A549 (cell line): ENCODE results near the gene KRT13.

Experiments used
- CBX8 ChIP-seq: fragments of 200-600 bp; sonication (generic); IDR thresholded peaks from 2 replicates; pipeline ENCODE4 v1.6.1; 2016
- CHD2 ChIP-seq: fragments of 150-350 bp; IDR thresholded peaks from 2 replicates; pipeline ENCODE4 v1.6.1; 2014; ENCODE audit warnings: low read length; ENCODE audit not compliant: partially characterized antibody
- EP300 ChIP-seq, 2 experiments: fragments of >200 bp; sonication (Bioruptor Twin); formaldehyde crosslinking; IDR thresholded peaks; 2 replicates in 1 of 2; 3 replicates in 1 of 2; pipeline ENCODE4 v1.6.1; 2016 to 2017
- JUN ChIP-seq, 2 experiments: fragments of >200 bp; sonication (Bioruptor Twin); formaldehyde crosslinking; IDR thresholded peaks; 2 replicates in 1 of 2; 3 replicates in 1 of 2; pipeline ENCODE4 v1.6.1; 2016 to 2017
- MAX ChIP-seq: IDR thresholded peaks from 2 replicates; pipeline ENCODE4 v1.6.1; 2012
- MAZ ChIP-seq: fragments of 150-350 bp; IDR thresholded peaks from 2 replicates; pipeline ENCODE4 v1.6.1; 2014; ENCODE audit warnings: antibody characterized with exemption, low read depth, low read length, borderline replicate concordance
- MYC ChIP-seq: IDR thresholded peaks from 2 replicates; pipeline ENCODE4 v1.6.1; 2012; ENCODE audit warnings: mild to moderate bottlenecking, inconsistent platforms, low read length, improper control_type of control experiment, borderline replicate concordance
- POLR2A ChIP-seq: IDR thresholded peaks from 2 replicates; pipeline ENCODE4 v1.6.1; 2012; ENCODE audit warnings: mild to moderate bottlenecking, low read length
- TF ChIP-seq, protein P1 (sequence below): fragments of >200 bp; sonication (Bioruptor Twin); formaldehyde crosslinking; IDR thresholded peaks from 3 replicates; pipeline ENCODE4 v1.5.1; 2016
- TF ChIP-seq, protein P2 (sequence below): IDR thresholded peaks from 2 replicates; pipeline ENCODE4 v1.6.1; 2012

DNA sequence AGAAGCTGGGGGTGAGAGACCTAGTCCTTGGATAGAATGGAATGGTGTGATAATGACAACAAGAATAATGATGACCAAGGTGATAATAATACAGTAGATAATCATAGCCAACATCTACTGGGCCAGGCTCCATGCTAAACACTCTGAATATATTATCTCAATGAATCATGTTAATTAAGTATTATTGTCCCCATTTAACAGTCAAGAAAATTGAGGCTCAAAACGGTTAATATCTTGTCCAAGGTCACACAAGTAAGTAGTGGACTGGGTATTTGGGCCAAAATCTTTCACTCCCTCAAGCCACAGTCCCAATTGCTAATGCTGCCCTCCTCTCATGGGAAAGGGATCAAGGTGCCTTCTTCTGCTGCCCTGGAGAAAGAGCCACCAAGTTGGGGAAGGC is 26.6 kb upstream of the KRT13 start:
- TF ChIP-seq CHD2 (no peak), CBX8 (no peak), POLR2A (no peak), MAZ (no peak), EP300 (IDR thresholded peaks at IDR 0.05) (no peak), MYC (no peak), JUN (IDR thresholded peaks at IDR 0.05) (no peak), MAX (no peak)
- TF ChIP-seq, protein P1, sequence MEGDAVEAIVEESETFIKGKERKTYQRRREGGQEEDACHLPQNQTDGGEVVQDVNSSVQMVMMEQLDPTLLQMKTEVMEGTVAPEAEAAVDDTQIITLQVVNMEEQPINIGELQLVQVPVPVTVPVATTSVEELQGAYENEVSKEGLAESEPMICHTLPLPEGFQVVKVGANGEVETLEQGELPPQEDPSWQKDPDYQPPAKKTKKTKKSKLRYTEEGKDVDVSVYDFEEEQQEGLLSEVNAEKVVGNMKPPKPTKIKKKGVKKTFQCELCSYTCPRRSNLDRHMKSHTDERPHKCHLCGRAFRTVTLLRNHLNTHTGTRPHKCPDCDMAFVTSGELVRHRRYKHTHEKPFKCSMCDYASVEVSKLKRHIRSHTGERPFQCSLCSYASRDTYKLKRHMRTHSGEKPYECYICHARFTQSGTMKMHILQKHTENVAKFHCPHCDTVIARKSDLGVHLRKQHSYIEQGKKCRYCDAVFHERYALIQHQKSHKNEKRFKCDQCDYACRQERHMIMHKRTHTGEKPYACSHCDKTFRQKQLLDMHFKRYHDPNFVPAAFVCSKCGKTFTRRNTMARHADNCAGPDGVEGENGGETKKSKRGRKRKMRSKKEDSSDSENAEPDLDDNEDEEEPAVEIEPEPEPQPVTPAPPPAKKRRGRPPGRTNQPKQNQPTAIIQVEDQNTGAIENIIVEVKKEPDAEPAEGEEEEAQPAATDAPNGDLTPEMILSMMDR, result no peak
- TF ChIP-seq, protein P2, sequence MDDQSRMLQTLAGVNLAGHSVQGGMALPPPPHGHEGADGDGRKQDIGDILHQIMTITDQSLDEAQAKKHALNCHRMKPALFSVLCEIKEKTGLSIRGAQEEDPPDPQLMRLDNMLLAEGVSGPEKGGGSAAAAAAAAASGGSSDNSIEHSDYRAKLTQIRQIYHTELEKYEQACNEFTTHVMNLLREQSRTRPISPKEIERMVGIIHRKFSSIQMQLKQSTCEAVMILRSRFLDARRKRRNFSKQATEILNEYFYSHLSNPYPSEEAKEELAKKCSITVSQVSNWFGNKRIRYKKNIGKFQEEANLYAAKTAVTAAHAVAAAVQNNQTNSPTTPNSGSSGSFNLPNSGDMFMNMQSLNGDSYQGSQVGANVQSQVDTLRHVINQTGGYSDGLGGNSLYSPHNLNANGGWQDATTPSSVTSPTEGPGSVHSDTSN, result no peak
